Chondrocyte (in vitro differentiated cells): Measurements from ENCODE around the gene CNTRL. TPM values are rescaled to one million over a fixed set of nuclear protein-coding genes. Genes with fewer than 3 reads are reported as not detected.
A peak's percentile ranks its signal among the peaks of the same experiment; 100 is the strongest.

Experiments used
- DNase-seq: peaks from one replicate; pipeline ENCODE4 v3.0.0; 2021; ENCODE audit warnings: mixed read lengths, low spot score
- H3K27ac Mint-ChIP-seq: one replicate; pipeline ENCODE4 v1.8.0; 2021; ENCODE audit warnings: mild to moderate bottlenecking, moderate library complexity, mixed read lengths; ENCODE audit not compliant: unreplicated experiment
- H3K27me3 Mint-ChIP-seq: 2 replicates; pipeline ENCODE4 v1.8.0; 2021; ENCODE audit warnings: low read depth, mixed read lengths
- H3K36me3 Mint-ChIP-seq: 2 replicates; pipeline ENCODE4 v1.8.0; 2021; ENCODE audit warnings: low read depth, mixed read lengths
- H3K4me1 Mint-ChIP-seq: 2 replicates; pipeline ENCODE4 v1.8.0; 2021; ENCODE audit warnings: low read depth, mild to moderate bottlenecking, mixed read lengths
- H3K4me3 Mint-ChIP-seq: one replicate; pipeline ENCODE4 v1.8.0; 2021; ENCODE audit warnings: mild to moderate bottlenecking, moderate library complexity, mixed read lengths; ENCODE audit not compliant: unreplicated experiment
- H3K9me3 Mint-ChIP-seq: 2 replicates; pipeline ENCODE4 v1.8.0; 2021; ENCODE audit warnings: low read depth, mixed read lengths
- total RNA-seq: library from RNA; stranded (reverse); gene quantifications from 3 replicates; pipeline ENCODE4 v1.2.1, GENCODE V29; 2021
- TF ChIP-seq, protein P1 (sequence below): fragments of 200-600 bp; sonication (generic); IDR thresholded peaks from 2 replicates; pipeline ENCODE4 v1.5.0; 2021; ENCODE audit warnings: antibody characterized with exemption, mild to moderate bottlenecking, moderate library complexity

Gene CNTRL
- total RNA-seq, 1 donor from 2014 or later: 4.9 TPM

DNA sequence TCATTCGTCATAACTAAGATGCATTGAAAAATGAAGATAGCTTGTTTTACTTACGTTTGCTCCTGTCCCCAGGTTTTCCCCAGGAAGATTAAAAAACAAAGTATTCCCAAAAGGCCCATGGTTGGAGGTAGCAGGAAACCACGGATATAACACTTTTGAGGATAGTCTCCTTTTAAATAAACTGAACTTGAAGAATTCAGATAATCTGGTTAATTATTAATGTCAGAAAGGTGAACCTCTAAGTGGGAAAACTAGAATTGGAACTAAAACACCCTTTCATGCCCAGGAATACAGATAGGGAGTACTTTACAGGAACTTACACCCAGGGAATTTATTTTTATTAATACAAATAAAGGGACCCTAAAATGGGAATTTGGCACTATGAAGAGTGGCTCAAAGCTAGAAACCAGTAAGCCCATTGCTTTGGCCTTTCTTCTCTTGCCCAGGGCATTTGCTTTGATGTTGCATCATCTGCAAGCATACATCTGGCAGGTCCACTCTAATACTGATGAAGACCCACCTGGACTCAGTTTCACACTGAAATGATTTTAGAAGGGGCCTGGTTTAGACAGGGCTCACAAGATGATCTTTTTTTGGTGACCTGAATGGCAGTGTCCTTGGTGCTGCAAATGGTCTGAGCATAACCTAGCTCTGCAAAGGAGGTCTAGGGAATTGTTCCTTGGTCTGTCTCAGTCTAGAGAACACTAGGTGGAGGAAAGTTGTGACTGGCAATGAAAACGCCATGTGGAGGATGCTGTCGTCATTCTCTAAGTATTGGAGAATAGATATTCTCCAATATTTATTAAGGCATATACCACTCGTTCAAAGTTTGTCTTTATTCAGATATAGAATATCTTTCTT is 24.4 kb upstream of the CNTRL start, which contains the start of gene C5:
TSS of gene C5 (minus strand) at position 148 of the 861 bp plus-strand sequence. CDS start at position 119, 29 bp downstream.
- Mint-ChIP-seq H3K9me3 (no peaks in the 10 kb centered on the region), H3K4me3 (no peak within 1 kb of the TSS), H3K27me3 (no peaks in the 10 kb centered on the region), H3K36me3 (no peaks in the 10 kb centered on the region), H3K4me1 (peaks cover 14% of the 10 kb centered on the region), H3K27ac (no peak within 1 kb of the TSS)
- no peak for DNase-seq
- TF ChIP-seq, protein P1, sequence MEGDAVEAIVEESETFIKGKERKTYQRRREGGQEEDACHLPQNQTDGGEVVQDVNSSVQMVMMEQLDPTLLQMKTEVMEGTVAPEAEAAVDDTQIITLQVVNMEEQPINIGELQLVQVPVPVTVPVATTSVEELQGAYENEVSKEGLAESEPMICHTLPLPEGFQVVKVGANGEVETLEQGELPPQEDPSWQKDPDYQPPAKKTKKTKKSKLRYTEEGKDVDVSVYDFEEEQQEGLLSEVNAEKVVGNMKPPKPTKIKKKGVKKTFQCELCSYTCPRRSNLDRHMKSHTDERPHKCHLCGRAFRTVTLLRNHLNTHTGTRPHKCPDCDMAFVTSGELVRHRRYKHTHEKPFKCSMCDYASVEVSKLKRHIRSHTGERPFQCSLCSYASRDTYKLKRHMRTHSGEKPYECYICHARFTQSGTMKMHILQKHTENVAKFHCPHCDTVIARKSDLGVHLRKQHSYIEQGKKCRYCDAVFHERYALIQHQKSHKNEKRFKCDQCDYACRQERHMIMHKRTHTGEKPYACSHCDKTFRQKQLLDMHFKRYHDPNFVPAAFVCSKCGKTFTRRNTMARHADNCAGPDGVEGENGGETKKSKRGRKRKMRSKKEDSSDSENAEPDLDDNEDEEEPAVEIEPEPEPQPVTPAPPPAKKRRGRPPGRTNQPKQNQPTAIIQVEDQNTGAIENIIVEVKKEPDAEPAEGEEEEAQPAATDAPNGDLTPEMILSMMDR: no peak

DNA sequence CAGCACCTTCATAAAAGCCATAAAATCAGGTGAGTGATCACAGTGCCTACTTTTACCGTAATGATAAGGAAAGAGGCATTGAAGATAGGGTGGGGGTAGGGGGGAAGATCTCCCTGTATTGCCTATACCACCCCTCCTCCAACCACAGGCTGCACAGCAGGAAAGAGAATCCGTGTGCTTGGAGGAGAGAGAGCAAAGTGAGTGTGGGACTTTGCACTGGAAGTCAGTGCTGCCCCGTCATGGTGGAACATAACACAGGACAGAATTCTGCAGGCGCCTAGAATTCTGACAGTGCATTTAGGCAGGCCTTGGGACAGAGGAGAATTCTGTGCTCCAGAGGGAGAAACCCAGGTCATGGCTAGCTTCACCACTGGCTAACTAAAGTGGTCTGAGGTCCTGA is 21.2 kb upstream of the CNTRL start:
- Mint-ChIP-seq H3K27ac (no peak overlapping the region), H3K4me3 (no peak overlapping the region), H3K27me3 (no peaks in the 10 kb centered on the region), H3K9me3 (peaks cover 7% of the 10 kb centered on the region), H3K4me1 (peaks cover 10% of the 10 kb centered on the region), H3K36me3 (peaks cover 3% of the 10 kb centered on the region)
- TF ChIP-seq, protein P1: no peak
- no peak for DNase-seq

DNA sequence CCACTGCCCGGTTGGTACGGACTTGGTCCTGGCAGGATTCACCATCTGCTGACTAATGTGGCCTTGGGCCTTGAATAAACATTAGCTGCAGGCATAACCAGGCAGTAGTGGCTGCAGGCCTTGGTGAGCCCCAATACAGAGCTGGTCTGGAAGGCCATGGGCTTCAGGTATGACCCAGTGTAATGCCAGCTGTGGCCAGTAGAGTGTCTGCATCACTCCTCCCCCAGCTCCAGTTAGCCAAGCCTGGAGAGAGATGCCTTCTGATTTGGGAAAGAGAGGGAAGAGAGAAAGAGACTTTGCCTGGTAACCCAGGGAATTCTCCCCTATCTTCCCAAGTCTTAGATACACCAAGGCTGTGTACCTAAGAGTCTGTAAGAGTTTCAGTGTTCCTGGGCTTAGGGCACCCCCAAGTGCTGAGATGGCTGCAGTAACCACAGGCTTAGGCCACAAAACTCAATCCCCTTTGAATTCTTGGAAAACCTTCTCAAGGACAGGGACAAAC is 19.1 kb upstream of the CNTRL start:
- H3K9me3 Mint-ChIP-seq: peaks cover 7% of the 10 kb centered on the region
- H3K36me3 Mint-ChIP-seq: peaks cover 3% of the 10 kb centered on the region
- no peak for DNase-seq
- H3K4me1 Mint-ChIP-seq: peaks cover 6% of the 10 kb centered on the region
- H3K4me3 Mint-ChIP-seq: no peak overlapping the region
- TF ChIP-seq, protein P1: peak; percentile 46
- no peaks in the 10 kb centered on the region for H3K27me3 Mint-ChIP-seq
- H3K27ac Mint-ChIP-seq: no peak overlapping the region

DNA sequence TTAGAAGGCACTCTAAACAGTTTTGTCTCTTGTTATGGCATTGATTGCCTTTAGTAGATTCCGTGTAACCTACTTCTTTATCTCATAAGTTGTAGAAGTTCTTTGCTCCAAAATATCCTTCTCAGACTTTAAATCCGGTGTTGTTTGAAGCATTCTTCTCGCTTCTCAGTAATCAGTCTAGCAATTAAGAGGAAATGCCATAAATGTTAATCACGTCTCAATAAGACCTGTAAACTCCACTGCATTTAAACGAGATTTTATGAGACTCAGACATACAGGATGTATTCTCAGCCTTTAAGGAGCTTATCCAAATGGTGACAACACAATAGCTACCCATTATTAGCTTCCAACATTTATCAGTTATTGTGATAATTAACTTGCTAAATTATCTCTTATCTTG is 16.9 kb upstream of the CNTRL start:
- DNase-seq: no peak
- H3K27ac Mint-ChIP-seq: no peak overlapping the region
- TF ChIP-seq, protein P1: no peak
- H3K27me3 Mint-ChIP-seq: no peaks in the 10 kb centered on the region
- H3K4me1 Mint-ChIP-seq: peaks cover 6% of the 10 kb centered on the region
- peaks cover 7% of the 10 kb centered on the region for H3K9me3 Mint-ChIP-seq
- H3K36me3 Mint-ChIP-seq: peaks cover 3% of the 10 kb centered on the region
- no peak overlapping the region for H3K4me3 Mint-ChIP-seq

DNA sequence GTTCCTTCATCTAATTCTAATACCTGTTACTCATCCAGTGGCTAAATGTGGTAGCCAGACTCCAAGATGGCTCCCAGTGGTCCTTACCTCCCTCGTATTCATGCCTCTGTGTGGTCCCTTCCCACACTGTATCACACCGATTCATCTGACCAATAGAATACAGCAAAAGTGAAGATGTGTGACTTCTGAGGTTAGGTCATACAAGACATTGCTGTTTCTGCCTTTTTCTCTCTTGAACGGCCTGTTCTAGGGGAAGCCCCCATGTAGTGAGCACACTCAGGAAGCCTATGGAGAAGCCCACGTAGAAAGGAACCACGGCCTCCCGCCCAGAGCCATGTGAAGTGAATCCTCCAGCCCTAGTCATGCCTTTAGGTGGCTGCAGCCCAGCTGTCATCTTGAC is 15.2 kb upstream of the CNTRL start:
- peaks cover 7% of the 10 kb centered on the region for H3K9me3 Mint-ChIP-seq
- TF ChIP-seq, protein P1: no peak
- H3K27me3 Mint-ChIP-seq: no peaks in the 10 kb centered on the region
- DNase-seq: no peak
- no peak overlapping the region for H3K4me3 Mint-ChIP-seq
- no peak overlapping the region for H3K27ac Mint-ChIP-seq
- peaks cover 3% of the 10 kb centered on the region for H3K36me3 Mint-ChIP-seq
- peaks cover 6% of the 10 kb centered on the region for H3K4me1 Mint-ChIP-seq
